Anterior cingulate cortex (tissue), 58 donors: ENCODE data around the gene SMARCA5.
A peak's percentile ranks its signal among the peaks of the same experiment; 100 is the strongest.

Source experiments
- DNase-seq, 58 donors: peaks; one replicate each; lab custom pipeline; 2025; lab: John Stamatoyannopoulos, UW

Gene SMARCA5

DNA sequence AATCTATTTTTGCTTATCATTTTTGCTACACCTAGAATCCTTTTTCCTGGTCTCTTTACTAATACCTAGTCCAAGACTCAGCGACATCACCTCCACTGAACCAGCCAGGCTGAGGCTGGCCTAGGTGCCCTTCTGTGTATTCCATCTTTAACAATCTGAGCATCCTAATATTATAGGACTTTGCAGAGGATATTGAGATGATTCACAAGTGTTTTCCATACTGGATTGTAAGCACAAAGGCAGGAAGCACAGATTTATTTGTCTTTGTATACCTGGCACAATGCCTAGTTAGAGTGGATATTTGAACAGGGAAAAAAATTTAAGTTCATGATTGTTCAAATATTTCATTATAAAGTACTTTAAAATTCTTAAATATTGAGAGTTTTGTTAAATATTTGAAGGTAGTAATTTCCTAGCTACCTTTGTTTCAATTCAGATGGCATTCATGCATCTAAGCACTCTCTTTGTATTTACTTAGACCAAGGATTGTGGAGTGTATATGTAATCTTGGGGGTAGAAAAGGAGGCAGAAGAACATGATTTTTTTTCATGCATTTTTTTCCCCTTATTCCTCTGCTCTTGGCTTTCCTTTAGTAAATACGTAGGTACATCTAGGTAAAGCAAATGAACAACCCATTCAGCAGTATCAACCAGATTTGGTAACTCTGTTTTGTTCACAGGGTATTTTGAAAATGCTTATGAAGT, 18.4 kb downstream of the SMARCA5 start:
- no peak for DNase-seq

DNA sequence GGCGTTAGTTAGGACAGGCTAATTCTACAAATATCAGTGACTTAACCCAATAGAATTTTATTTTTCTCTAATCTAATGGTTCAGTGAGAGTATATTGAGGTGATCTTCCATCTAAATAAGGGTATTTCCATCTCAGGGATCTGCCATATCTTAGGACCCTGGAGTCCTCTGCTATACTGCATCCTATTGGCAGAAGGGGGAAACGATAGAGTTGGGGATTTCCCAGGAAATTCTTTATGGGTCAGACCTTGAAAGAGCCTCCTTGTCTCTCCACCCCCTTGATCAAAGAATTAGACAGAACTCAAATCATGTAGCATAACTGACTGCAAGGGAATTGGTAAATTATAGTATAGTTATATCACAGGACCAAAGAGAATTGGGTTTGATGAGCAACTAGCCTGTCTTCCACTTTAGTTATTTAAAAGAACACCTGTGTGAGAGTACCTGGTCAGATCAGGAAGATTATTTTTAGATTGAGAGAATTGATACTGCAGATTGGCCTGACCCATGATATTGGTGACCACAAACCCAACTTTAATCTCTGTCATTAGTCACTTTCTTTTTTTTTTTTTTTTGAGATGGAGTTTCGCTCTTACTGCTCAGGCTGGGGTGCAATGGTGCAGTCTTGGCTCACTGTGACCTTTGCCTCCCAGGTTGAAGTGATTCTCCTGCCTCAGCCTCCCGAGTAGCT, 25.6 kb downstream of the SMARCA5 start:
- DNase-seq = no peak

DNA sequence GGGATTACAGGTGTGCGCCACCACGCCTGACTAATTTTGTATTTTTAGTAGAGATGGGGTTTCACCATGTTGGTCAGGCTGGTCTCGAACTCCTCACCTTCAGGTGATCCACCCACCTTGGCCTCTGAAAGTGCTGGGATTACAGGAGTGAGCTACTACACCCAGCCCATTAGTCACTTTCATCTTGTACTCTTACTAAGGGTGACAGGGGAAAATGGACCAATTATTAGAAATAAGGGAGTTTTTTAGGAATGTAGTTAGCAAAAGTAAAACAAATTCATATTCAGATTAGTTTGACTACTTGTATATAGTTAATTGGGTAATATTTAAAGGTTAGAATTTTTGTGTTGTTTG, 26.1 kb downstream of the SMARCA5 start:
- DNase-seq = no peak

DNA sequence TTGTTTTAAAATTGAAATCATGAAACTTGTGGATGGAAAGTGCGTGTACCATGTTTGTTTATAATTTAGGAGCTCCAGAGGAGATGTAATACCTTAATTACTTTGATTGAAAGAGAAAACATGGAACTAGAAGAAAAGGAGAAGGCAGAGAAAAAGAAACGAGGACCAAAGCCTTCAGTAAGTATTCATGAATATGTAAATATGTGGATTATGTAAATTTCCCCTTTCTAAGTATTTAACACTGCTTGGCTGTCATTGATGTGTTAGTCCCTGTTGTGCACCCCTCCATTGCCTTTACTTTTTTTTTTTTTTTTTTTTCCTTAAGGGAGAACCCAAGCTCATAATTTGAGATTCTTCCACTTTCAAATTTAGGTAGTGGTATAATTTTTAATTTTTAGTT, 36.4 kb downstream of the SMARCA5 start:
- no peak for DNase-seq

DNA sequence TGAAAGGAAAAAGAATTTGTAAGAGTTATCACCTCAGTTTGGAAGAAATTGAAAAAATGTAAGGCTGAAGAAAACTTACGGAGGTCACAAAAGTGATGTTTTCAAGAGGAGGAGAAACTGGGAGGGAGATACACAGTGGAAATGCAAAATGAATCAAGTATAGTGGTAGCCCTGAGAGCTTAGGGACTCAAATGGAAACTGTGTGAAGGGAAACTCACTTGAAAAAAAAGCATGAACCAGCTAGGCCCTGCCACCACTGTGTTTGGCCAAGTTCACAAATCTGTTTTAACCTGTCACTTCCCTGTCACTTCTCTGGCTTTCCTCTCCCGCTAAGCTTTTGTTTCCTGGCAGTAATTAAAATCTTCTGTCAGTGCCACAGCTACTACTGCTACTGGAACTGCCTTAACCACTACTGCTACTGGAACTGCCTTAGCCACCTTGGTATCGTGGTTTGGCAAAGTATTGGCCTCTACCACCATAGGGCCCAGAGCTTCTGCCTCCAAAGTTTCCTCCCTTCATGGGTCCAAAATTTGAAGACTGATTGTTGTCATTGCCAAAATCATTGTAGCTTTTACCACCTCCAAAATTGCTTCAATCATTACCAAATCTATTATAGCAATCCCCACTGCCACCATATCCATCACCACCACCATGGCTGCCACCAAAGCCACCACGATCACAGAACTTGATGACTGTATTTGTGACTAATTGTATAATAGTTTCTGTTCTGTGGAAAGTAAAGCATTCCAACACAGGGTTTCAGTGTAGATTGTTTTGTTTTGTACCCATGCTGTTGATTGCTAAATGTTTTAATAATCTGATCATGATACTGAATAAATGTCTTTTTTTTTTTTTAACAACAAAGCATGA, 41.5 kb downstream of the SMARCA5 start:
- no peak for DNase-seq

- DNase-seq = no peak
These were observed 42.2 kb downstream of the SMARCA5 start for GRCh38 chr4:143555676-143556075.

- DNase-seq = no peak
These were observed 44.8 kb downstream of the SMARCA5 start for GRCh38 chr4:143558286-143558685.

- peak in 49 of 58 donors; percentile 5 to 60 (median 31) for DNase-seq
These were observed 45.6 kb downstream of the SMARCA5 start for GRCh38 chr4:143558823-143559756.

DNA sequence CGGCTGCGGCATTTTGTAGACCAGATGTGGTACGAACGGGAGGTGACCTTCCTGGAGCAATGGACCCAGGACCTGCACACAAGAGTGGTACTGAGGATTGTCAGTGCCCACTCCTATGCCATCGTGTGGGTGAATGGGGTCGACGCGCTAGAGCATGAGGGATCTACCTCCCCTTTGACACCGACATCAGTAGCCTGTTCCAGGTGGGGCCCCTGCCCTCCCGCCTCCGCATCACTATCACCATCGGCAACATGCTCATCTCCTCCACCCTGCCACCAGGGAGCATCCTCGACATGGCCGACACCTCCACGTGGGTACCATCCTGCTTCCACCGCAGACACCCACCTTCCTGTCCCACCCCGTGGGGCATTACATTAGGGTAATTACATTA, 46.2 kb downstream of the SMARCA5 start:
- no peak for DNase-seq

DNA sequence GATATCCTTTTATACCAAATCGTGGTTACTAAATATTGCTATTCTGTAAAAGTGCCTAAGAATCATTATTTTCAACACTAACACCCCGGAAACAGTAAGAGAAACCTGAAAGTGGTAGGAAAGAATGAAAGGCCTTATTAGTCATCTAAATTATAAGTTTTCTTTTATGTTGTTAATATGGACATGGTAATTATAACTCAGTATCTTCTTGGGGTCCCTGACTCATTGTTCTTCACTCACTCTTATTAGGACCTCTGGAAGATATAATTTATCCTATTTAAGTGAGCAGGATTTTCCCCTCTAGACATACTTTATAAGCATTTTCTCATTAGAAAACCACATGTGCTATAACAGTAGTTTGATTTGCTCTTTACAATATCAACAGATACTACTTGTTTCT, 51.0 kb downstream of the SMARCA5 start:
- no peak for DNase-seq

- DNase-seq = peak in 1 of 58 donors; percentile 9
These were observed 61.8 kb downstream of the SMARCA5 start for GRCh38 chr4:143575331-143575730.

DNA sequence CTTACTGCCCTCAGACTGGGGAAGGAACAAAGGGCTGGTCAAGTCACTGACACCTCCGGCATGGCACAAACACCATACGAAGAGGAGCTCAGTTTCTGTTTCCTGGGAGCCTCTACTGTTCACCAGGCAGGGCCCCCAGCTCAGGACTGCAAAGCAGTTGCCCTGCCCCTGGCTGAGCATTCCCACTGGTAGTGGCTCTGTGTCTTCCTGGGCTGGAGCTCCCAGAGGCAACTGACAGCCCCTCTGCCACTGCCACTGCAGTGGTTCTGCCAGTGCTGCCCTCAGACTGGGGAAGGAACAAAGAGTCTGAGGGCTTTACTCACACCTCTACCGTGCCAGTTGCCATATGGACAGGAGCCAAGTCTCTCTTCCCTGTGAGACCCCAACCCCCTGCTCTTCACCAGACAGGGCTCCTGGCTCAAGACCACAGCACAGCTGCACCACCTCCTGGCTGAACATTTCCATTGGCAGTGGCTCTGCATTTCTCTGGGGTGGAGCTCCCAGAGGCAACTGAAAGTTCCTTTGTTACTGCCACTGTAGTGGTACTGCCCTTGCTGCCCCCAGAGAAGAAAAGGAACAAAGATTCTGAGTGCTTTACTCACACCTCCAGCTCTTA, 67.9 kb downstream of the SMARCA5 start:
- no peak for DNase-seq

DNA sequence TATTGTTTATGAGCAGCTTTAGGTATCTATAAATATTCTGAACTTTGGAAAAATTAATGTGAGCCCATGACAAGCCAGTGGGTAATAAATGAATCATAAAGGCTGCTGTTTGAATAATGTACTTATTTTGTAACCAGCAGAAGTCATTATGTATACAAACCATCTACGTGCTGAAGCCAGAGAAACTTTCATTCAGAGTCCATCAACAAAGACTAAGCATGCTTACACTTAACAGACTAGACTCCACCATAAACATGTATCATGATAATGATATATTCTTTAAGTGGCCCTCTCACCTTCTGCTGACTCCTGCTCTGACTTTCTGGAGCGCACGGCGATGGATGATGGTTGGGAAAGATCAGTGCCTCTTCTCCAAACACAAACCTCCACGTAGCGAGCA, 72.0 kb downstream of the SMARCA5 start:
- no peak for DNase-seq

GRCh38 chr4:143586080-143586479, 72.6 kb downstream of the SMARCA5 start:
- no peak for DNase-seq

- DNase-seq = no peak
These were observed 74.2 kb downstream of the SMARCA5 start for GRCh38 chr4:143587703-143588102.

- DNase-seq = no peak
These were observed 83.8 kb downstream of the SMARCA5 start for GRCh38 chr4:143597276-143597675.

DNA sequence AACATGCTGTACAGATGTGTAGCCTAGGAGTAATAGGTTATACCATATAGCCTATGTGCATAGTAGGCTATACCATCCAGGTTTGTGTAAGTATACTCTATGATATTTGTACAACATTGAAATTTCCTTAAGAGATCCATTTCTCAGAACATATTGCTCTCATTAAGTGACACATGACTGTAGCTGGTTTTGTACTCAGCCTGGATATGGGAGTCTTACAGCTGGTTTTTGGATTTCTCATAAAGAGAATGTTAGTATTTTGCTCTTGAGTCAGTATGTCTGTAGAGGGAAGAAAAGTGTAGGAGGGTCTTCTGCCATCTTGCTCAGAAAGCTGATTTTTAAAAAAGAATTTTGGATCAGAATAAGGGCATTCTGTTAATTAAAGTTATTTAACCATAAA, 85.3 kb downstream of the SMARCA5 start:
- DNase-seq = no peak

DNA sequence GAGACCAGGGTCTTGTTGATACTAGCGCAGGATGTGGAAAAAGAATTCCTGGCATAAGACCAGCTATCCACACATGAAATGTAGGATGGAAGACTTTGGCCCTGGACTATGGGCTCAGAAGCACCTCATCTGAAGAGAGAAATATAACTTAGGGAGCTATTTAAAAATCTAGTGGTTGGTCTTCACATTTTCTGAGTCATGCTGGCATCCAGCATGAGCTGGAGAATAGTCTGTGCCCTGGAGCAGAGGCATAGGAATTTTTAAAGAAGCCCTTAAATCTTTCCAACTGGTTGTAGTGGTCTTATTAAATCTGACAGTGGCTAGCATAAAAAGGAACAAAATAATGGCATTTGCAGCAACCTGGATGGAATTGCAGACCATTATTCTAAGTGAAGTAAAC, 86.3 kb downstream of the SMARCA5 start:
- DNase-seq = no peak

DNA sequence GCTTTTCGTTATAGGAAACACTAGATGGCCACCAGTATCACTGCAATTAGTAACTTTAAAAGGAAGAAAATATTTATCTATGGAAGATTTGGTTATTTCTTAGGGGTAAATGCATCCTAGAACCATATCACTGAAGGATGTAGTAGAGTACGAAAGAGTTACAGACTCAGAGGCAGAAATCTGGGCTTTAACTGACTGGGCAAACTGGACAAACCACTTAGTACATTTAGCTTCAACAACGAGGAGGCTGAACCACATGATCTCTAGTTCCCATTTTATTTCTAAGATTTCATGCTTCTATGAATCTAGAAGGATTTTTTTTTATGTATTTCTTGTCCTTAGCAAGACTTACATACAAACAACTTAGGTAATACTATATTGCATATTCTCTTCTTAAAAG, 93.0 kb downstream of the SMARCA5 start:
- no peak for DNase-seq
